K562 (cell line): ENCODE measurements around the gene LEMD1. TPM values are rescaled to one million over a fixed set of nuclear protein-coding genes. Genes with fewer than 3 reads are reported as not detected.

Experiments
- NUFIP1 ChIP-seq: fragments of 450-650 bp; IDR thresholded peaks from 2 replicates; pipeline ENCODE4 v1.6.1; 2018; ENCODE audit not compliant: partially characterized antibody
- RBM15 ChIP-seq: fragments of 200-400 bp; formaldehyde crosslinking; IDR thresholded peaks from 2 replicates; pipeline ENCODE4 v1.6.1; 2018; ENCODE audit warnings: mild to moderate bottlenecking, low read length, moderate library complexity; ENCODE audit not compliant: insufficient read depth
- SOX6 ChIP-seq: fragments of 450-650 bp; IDR thresholded peaks from 2 replicates; pipeline ENCODE4 v1.6.1; 2014; ENCODE audit warnings: mild to moderate bottlenecking
- TAF9B ChIP-seq: fragments of 450-650 bp; IDR thresholded peaks from 2 replicates; pipeline ENCODE4 v1.6.1; 2018; ENCODE audit warnings: mild to moderate bottlenecking; ENCODE audit not compliant: partially characterized antibody
- THRAP3 ChIP-seq: fragments of 450-650 bp; IDR thresholded peaks from 2 replicates; pipeline ENCODE4 v1.6.1; 2016; ENCODE audit warnings: mild to moderate bottlenecking, inconsistent platforms, borderline replicate concordance
- ZNF165 ChIP-seq: fragments of 250-450 bp; sonication (Bioruptor Pico); IDR thresholded peaks from 2 replicates; pipeline ENCODE4 v1.4.0; 2020; ENCODE audit warnings: borderline replicate concordance
- ZNF766 ChIP-seq: fragments of 200-800 bp; sonication (Bioruptor generic); conservative IDR thresholded peaks from 2 replicates; pipeline ENCODE4 v1.6.1; 2016; ENCODE audit warnings: missing genetic modification characterization, missing compliant biosample characterization
- polyA plus RNA-seq, 8 experiments: library from polyadenylated mRNA; depleted of rRNA in 4 of 8; stranded (reverse) in 5 of 8; unstranded in 3 of 8; fragments of >200 nt; fragmentation: Nextera tagmentation in 2 of 8; fragmentation: Illumina TruSeq in 1 of 8; extraction: Ambion mirVana in 2 of 8; extraction: Trizol in 1 of 8; gene quantifications; 2 replicates each; pipeline versions ENCODE4 v1.2.1 to v1.2.3, GENCODE V29; 2011 to 2014; ENCODE audit warnings: inconsistent platforms in 1 of 8, missing spikeins in 1 of 8
- total RNA-seq, 7 experiments: library from RNA; depleted of rRNA in 6 of 7; stranded (reverse); fragments of >200 nt in 6 of 7; fragmentation: Illumina TruSeq in 2 of 7; extraction: Trizol in 2 of 7; gene quantifications; 2 replicates each; pipeline versions ENCODE4 v1.2.1 to v1.2.3, GENCODE V29; 2011 to 2021; ENCODE audit warnings: low replicate concordance in 1 of 7
- TF ChIP-seq, protein P1 (sequence below): sonication (generic); formaldehyde crosslinking; IDR thresholded peaks from 2 replicates; pipeline ENCODE4 v1.8.0; 2023; ENCODE audit warnings: mild to moderate bottlenecking, missing genetic modification reagents
- TF ChIP-seq, protein P2 (sequence below): fragments of 450-650 bp; formaldehyde crosslinking; IDR thresholded peaks from 2 replicates; pipeline ENCODE4 v1.4.0; 2020; ENCODE audit warnings: mild to moderate bottlenecking, moderate library complexity
- TF ChIP-seq, protein P3 (sequence below): fragments of 250-450 bp; sonication (Bioruptor Pico); IDR thresholded peaks from 2 replicates; pipeline ENCODE4 v1.5.0; 2021; ENCODE audit warnings: mild to moderate bottlenecking, moderate library complexity
- TF ChIP-seq, protein P4 (sequence below): fragments of 250-450 bp; sonication (Bioruptor Pico); IDR thresholded peaks from 2 replicates; pipeline ENCODE4 v1.4.0; 2020; ENCODE audit warnings: mild to moderate bottlenecking
- TF ChIP-seq, protein P5 (sequence below): sonication (generic); formaldehyde crosslinking; IDR thresholded peaks from 2 replicates; pipeline ENCODE4 v1.8.0; 2022; ENCODE audit warnings: missing genetic modification reagents, mild to moderate bottlenecking, moderate library complexity, borderline replicate concordance
- TF ChIP-seq, protein P6 (sequence below): fragments of 250-450 bp; sonication (Bioruptor Pico); IDR thresholded peaks from 2 replicates; pipeline ENCODE4 v1.8.0; 2021; ENCODE audit warnings: borderline replicate concordance, mild to moderate bottlenecking, moderate library complexity; ENCODE audit not compliant: poor library complexity, severe bottlenecking
- TF ChIP-seq, protein P7 (sequence below): sonication (generic); IDR thresholded peaks from 2 replicates; pipeline ENCODE4 v1.6.1; 2016

Gene LEMD1
- total and polyA plus RNA-seq, 9 of the 15 experiments (the other 6 are each of a cell fraction or from before 2014, with no cell fraction given), result 0.11 to 2.4 (median 0.57) TPM; not detected in 1

DNA sequence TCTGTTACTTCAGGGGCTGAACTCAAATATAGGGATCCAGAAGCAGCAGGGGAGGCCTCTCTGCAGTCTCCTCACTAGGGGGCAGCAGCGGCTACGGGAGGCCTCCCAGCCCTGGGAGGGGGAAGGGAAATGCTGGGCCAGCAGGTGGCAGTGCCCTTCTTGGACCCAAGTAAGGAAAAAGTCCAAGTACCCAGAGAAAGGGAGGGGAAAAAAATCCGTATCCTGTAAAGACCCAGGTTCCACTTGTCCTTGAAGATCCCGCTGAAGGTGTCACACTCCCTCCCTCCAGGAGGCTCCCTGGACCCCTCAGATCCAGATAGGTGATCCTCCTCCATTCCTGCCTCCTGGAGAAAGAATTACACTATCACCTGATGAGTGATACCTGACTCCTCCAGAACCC lies 86.2 kb downstream of the LEMD1 start (continued):
- TF ChIP-seq ZNF766 (no peak), NUFIP1 (no peak), ZNF165 (0 out of 2 replicates have a peak, but pooled peaks have one; percentile 10), THRAP3 (no peak), TAF9B (no peak), RBM15 (no peak), SOX6 (no peak)
- TF ChIP-seq, protein P1, sequence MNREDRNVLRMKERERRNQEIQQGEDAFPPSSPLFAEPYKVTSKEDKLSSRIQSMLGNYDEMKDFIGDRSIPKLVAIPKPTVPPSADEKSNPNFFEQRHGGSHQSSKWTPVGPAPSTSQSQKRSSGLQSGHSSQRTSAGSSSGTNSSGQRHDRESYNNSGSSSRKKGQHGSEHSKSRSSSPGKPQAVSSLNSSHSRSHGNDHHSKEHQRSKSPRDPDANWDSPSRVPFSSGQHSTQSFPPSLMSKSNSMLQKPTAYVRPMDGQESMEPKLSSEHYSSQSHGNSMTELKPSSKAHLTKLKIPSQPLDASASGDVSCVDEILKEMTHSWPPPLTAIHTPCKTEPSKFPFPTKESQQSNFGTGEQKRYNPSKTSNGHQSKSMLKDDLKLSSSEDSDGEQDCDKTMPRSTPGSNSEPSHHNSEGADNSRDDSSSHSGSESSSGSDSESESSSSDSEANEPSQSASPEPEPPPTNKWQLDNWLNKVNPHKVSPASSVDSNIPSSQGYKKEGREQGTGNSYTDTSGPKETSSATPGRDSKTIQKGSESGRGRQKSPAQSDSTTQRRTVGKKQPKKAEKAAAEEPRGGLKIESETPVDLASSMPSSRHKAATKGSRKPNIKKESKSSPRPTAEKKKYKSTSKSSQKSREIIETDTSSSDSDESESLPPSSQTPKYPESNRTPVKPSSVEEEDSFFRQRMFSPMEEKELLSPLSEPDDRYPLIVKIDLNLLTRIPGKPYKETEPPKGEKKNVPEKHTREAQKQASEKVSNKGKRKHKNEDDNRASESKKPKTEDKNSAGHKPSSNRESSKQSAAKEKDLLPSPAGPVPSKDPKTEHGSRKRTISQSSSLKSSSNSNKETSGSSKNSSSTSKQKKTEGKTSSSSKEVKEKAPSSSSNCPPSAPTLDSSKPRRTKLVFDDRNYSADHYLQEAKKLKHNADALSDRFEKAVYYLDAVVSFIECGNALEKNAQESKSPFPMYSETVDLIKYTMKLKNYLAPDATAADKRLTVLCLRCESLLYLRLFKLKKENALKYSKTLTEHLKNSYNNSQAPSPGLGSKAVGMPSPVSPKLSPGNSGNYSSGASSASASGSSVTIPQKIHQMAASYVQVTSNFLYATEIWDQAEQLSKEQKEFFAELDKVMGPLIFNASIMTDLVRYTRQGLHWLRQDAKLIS (CRISPR knock-in tag), result no peak
- TF ChIP-seq, protein P2, sequence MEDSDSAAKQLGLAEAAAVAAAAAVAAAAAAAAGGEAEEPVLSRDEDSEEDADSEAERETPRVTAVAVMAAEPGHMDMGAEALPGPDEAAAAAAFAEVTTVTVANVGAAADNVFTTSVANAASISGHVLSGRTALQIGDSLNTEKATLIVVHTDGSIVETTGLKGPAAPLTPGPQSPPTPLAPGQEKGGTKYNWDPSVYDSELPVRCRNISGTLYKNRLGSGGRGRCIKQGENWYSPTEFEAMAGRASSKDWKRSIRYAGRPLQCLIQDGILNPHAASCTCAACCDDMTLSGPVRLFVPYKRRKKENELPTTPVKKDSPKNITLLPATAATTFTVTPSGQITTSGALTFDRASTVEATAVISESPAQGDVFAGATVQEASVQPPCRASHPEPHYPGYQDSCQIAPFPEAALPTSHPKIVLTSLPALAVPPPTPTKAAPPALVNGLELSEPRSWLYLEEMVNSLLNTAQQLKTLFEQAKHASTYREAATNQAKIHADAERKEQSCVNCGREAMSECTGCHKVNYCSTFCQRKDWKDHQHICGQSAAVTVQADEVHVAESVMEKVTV, result peak; percentile 83
- TF ChIP-seq, protein P3, sequence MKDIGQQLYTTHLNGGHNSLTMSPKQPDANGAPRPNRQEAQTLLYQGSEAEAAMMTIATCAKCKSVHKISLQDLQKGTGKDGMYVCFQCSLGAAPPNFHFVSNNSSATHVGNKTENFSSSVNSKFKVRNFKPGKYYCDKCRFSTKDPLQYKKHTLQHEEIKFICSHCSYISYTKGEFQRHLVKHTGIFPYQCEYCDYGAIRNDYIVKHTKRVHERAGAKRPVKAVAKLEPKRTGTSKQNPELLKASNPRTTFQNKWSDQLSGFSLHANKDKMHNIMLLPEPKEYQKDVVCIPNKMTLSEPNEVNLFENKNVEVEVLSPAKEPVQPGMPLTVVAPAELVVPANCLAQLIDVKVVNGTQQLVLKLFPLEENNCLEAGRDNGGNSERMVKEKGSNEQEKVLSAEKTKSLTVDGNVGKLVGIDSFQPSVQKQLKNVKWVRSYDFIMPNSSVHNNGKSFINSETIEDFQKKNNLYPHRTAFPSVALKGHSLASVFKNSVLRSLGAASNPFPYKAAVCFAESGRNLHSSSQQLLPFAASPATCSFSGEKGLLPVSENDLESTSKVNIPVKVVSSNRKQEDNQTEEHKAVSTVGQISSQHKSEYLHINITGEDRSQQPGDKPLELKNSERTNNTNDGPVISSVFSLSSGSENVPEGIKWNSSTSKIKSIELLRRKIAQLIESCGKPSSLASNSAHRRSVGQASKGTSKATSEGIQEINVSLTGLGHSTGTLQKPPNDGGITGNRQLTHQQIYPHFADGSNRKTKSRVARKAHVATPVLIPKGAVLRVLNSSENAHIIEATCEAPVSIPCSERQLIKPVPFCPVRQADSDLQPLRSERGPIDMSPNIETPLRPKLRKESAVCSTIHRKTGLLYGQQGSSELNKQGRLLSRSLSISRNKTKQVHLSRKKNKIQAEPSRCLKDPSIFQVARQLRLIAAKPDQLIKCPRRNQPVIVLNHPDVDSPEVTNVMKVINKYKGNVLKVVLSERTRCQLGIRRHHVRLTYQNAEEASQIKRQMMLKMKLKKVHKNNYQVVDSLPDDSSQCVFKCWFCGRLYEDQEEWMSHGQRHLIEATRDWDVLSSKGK (CRISPR knock-in tag), result no peak
- TF ChIP-seq, protein P4, sequence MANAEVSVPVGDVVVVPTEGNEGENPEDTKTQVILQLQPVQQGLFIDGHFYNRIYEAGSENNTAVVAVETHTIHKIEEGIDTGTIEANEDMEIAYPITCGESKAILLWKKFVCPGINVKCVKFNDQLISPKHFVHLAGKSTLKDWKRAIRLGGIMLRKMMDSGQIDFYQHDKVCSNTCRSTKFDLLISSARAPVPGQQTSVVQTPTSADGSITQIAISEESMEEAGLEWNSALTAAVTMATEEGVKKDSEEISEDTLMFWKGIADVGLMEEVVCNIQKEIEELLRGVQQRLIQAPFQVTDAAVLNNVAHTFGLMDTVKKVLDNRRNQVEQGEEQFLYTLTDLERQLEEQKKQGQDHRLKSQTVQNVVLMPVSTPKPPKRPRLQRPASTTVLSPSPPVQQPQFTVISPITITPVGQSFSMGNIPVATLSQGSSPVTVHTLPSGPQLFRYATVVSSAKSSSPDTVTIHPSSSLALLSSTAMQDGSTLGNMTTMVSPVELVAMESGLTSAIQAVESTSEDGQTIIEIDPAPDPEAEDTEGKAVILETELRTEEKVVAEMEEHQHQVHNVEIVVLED (CRISPR knock-in tag), result 0 out of 2 replicates have a peak, but pooled peaks have one; percentile 19
- TF ChIP-seq, protein P5, sequence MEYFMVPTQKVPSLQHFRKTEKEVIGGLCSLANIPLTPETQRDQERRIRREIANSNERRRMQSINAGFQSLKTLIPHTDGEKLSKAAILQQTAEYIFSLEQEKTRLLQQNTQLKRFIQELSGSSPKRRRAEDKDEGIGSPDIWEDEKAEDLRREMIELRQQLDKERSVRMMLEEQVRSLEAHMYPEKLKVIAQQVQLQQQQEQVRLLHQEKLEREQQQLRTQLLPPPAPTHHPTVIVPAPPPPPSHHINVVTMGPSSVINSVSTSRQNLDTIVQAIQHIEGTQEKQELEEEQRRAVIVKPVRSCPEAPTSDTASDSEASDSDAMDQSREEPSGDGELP (CRISPR knock-in tag), result peak; percentile 46; the same call in 1 of the 2 replicates
- TF ChIP-seq, protein P6, sequence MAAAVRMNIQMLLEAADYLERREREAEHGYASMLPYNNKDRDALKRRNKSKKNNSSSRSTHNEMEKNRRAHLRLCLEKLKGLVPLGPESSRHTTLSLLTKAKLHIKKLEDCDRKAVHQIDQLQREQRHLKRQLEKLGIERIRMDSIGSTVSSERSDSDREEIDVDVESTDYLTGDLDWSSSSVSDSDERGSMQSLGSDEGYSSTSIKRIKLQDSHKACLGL (CRISPR knock-in tag), result no peak
- TF ChIP-seq, protein P7, sequence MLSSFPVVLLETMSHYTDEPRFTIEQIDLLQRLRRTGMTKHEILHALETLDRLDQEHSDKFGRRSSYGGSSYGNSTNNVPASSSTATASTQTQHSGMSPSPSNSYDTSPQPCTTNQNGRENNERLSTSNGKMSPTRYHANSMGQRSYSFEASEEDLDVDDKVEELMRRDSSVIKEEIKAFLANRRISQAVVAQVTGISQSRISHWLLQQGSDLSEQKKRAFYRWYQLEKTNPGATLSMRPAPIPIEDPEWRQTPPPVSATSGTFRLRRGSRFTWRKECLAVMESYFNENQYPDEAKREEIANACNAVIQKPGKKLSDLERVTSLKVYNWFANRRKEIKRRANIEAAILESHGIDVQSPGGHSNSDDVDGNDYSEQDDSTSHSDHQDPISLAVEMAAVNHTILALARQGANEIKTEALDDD, result no peak
